ENCODE measurements around the gene CACNA1B. TPM values are rescaled to one million over a fixed set of nuclear protein-coding genes. Genes with fewer than 3 reads are reported as not detected.

Gene CACNA1B
- total RNA-seq, 2 experiments from 2014 or later, result not detected

GRCh38 chr9:138063033-138063432, 185.5 kb downstream of the CACNA1B start:
- CTCF ChIA-PET, result no interaction called here
- peaks cover 8% of the 10 kb centered on the region for H3K27me3 Mint-ChIP-seq
- no peak overlapping the region for H3K27ac Mint-ChIP-seq
- DNase-seq, result no peak
- H3K4me3 Mint-ChIP-seq, result no peak overlapping the region
- POLR2A ChIA-PET, result no interaction called here
- no peaks in the 10 kb centered on the region for H3K9me3 Mint-ChIP-seq
- H3K36me3 Mint-ChIP-seq (ENCODE audit: low read depth), result no peaks in the 10 kb centered on the region
- H3K4me1 Mint-ChIP-seq, result no peaks in the 10 kb centered on the region

GRCh38 chr9:138063785-138064184, 186.2 kb downstream of the CACNA1B start:
- ChIA-PET CTCF (no interaction called here), POLR2A (no interaction called here)
- Mint-ChIP-seq H3K9me3 (no peaks in the 10 kb centered on the region), H3K4me3 (no peak overlapping the region), H3K27me3 (peaks cover 8% of the 10 kb centered on the region), H3K27ac (no peak overlapping the region), H3K36me3 (ENCODE audit: low read depth) (no peaks in the 10 kb centered on the region), H3K4me1 (no peaks in the 10 kb centered on the region)
- no peak for DNase-seq

GRCh38 chr9:138064547-138064946, 187.0 kb downstream of the CACNA1B start:
- H3K27me3 Mint-ChIP-seq, result peaks cover 8% of the 10 kb centered on the region
- no peak for DNase-seq
- no peaks in the 10 kb centered on the region for H3K4me1 Mint-ChIP-seq
- no peak overlapping the region for H3K27ac Mint-ChIP-seq
- ChIA-PET POLR2A (no interaction called here), CTCF (no interaction called here)
- no peaks in the 10 kb centered on the region for H3K9me3 Mint-ChIP-seq
- H3K36me3 Mint-ChIP-seq (ENCODE audit: low read depth), result no peaks in the 10 kb centered on the region
- H3K4me3 Mint-ChIP-seq, result no peak overlapping the region

- no peak for DNase-seq
- Mint-ChIP-seq H3K27ac (no peak overlapping the region), H3K36me3 (ENCODE audit: low read depth) (no peaks in the 10 kb centered on the region), H3K4me3 (no peak overlapping the region), H3K27me3 (peaks cover 8% of the 10 kb centered on the region), H3K9me3 (no peaks in the 10 kb centered on the region), H3K4me1 (no peaks in the 10 kb centered on the region)
- ChIA-PET POLR2A (no interaction called here), CTCF (no interaction called here)
Measured at GRCh38 chr9:138065287-138065686, 187.7 kb downstream of the CACNA1B start.

- DNase-seq, result no peak
- no peak overlapping the region for H3K4me3 Mint-ChIP-seq
- no peaks in the 10 kb centered on the region for H3K4me1 Mint-ChIP-seq
- H3K27ac Mint-ChIP-seq, result no peak overlapping the region
- CTCF ChIA-PET, result no interaction called here
- no peaks in the 10 kb centered on the region for H3K9me3 Mint-ChIP-seq
- POLR2A ChIA-PET, result no interaction called here
- peaks cover 8% of the 10 kb centered on the region for H3K27me3 Mint-ChIP-seq
- no peaks in the 10 kb centered on the region for H3K36me3 Mint-ChIP-seq (ENCODE audit: low read depth)
Measured at GRCh38 chr9:138066049-138066448, 188.5 kb downstream of the CACNA1B start.

GRCh38 chr9:138067613-138068367, 190.2 kb downstream of the CACNA1B start:
- ChIA-PET CTCF (no interaction called here), POLR2A (no interaction called here)
- no peak for DNase-seq
- peaks cover 8% of the 10 kb centered on the region for H3K27me3 Mint-ChIP-seq
- H3K36me3 Mint-ChIP-seq (ENCODE audit: low read depth), result no peaks in the 10 kb centered on the region
- no peak overlapping the region for H3K4me3 Mint-ChIP-seq
- H3K9me3 Mint-ChIP-seq, result no peaks in the 10 kb centered on the region
- no peaks in the 10 kb centered on the region for H3K4me1 Mint-ChIP-seq
- H3K27ac Mint-ChIP-seq, result no peak overlapping the region

GRCh38 chr9:138068601-138069035, 191.0 kb downstream of the CACNA1B start:
- Mint-ChIP-seq H3K27ac (no peak overlapping the region), H3K36me3 (ENCODE audit: low read depth) (no peaks in the 10 kb centered on the region), H3K27me3 (peaks cover 8% of the 10 kb centered on the region), H3K4me1 (no peaks in the 10 kb centered on the region), H3K9me3 (no peaks in the 10 kb centered on the region), H3K4me3 (no peak overlapping the region)
- ChIA-PET CTCF (no interaction called here), POLR2A (no interaction called here)
- DNase-seq, result no peak

GRCh38 chr9:138069731-138070456, 192.3 kb downstream of the CACNA1B start:
- no peak for DNase-seq
- Mint-ChIP-seq H3K9me3 (no peaks in the 10 kb centered on the region), H3K4me3 (no peak overlapping the region), H3K36me3 (ENCODE audit: low read depth) (no peaks in the 10 kb centered on the region), H3K4me1 (no peaks in the 10 kb centered on the region), H3K27me3 (peaks cover 8% of the 10 kb centered on the region), H3K27ac (no peak overlapping the region)
- ChIA-PET POLR2A (no interaction called here), CTCF (no interaction called here)

GRCh38 chr9:138070815-138071214, 193.2 kb downstream of the CACNA1B start:
- POLR2A ChIA-PET, result no interaction called here
- no peak overlapping the region for H3K27ac Mint-ChIP-seq
- no peaks in the 10 kb centered on the region for H3K4me1 Mint-ChIP-seq
- peak; percentile 12 for DNase-seq
- H3K9me3 Mint-ChIP-seq, result no peaks in the 10 kb centered on the region
- no peaks in the 10 kb centered on the region for H3K36me3 Mint-ChIP-seq (ENCODE audit: low read depth)
- H3K27me3 Mint-ChIP-seq, result peaks cover 5% of the 10 kb centered on the region
- H3K4me3 Mint-ChIP-seq, result no peak overlapping the region
- CTCF ChIA-PET, result no interaction called here

GRCh38 chr9:138071292-138071691, 193.7 kb downstream of the CACNA1B start:
- Mint-ChIP-seq H3K27ac (no peak overlapping the region), H3K4me1 (no peaks in the 10 kb centered on the region), H3K36me3 (ENCODE audit: low read depth) (no peaks in the 10 kb centered on the region), H3K27me3 (peaks cover 1% of the 10 kb centered on the region), H3K9me3 (no peaks in the 10 kb centered on the region), H3K4me3 (no peak overlapping the region)
- CTCF ChIA-PET, result no interaction called here
- POLR2A ChIA-PET, result no interaction called here
- DNase-seq, result peak; percentile 12

GRCh38 chr9:138071731-138072130, 194.1 kb downstream of the CACNA1B start:
- H3K4me1 Mint-ChIP-seq, result no peaks in the 10 kb centered on the region
- CTCF ChIA-PET, result no interaction called here
- H3K27ac Mint-ChIP-seq, result no peak overlapping the region
- POLR2A ChIA-PET, result no interaction called here
- no peaks in the 10 kb centered on the region for H3K36me3 Mint-ChIP-seq (ENCODE audit: low read depth)
- no peaks in the 10 kb centered on the region for H3K9me3 Mint-ChIP-seq
- no peaks in the 10 kb centered on the region for H3K27me3 Mint-ChIP-seq
- H3K4me3 Mint-ChIP-seq, result no peak overlapping the region
- DNase-seq, result no peak

- POLR2A ChIA-PET, result no interaction called here
- H3K4me1 Mint-ChIP-seq, result no peaks in the 10 kb centered on the region
Measured at GRCh38 chr9:138072161-138072842, 194.7 kb downstream of the CACNA1B start.

GRCh38 chr9:138072897-138073296, 195.3 kb downstream of the CACNA1B start:
- Mint-ChIP-seq H3K4me1 (no peaks in the 10 kb centered on the region), H3K36me3 (ENCODE audit: low read depth) (no peaks in the 10 kb centered on the region), H3K27me3 (no peaks in the 10 kb centered on the region), H3K9me3 (no peaks in the 10 kb centered on the region), H3K4me3 (no peak overlapping the region), H3K27ac (no peak overlapping the region)
- peak; percentile 9 for DNase-seq
- POLR2A ChIA-PET, result no interaction called here
- CTCF ChIA-PET, result no interaction called here

More at GRCh38 chr9:138072161-138072842, 194.7 kb downstream of the CACNA1B start:
- no peak overlapping the region for H3K4me3 Mint-ChIP-seq
- H3K27me3 Mint-ChIP-seq, result no peaks in the 10 kb centered on the region
- H3K9me3 Mint-ChIP-seq, result no peaks in the 10 kb centered on the region
- no peak overlapping the region for H3K27ac Mint-ChIP-seq
- DNase-seq, result peak; percentile 13
- CTCF ChIA-PET, result no interaction called here
- H3K36me3 Mint-ChIP-seq (ENCODE audit: low read depth), result no peaks in the 10 kb centered on the region
